PFSK-1 (cell line): ENCODE data around the gene FOXF1.

Experiments
- FOXP2 ChIP-seq: optimal IDR thresholded peaks from 2 replicates; pipeline ENCODE3; 2011; ENCODE audit warnings: borderline replicate concordance, control low read depth, inconsistent platforms; ENCODE audit not compliant: insufficient read depth; ENCODE audit errors: extremely low read length, extremely low read depth
- POLR2AphosphoS5 ChIP-seq: IDR thresholded peaks from 2 replicates; pipeline ENCODE4 v1.6.1; 2012; ENCODE audit warnings: low read depth, mild to moderate bottlenecking, control low read depth, low read length, moderate library complexity
- SIN3A ChIP-seq: IDR thresholded peaks from 2 replicates; pipeline ENCODE4 v1.6.1; 2012; ENCODE audit warnings: mild to moderate bottlenecking, low read length, moderate library complexity, borderline replicate concordance; ENCODE audit not compliant: insufficient read depth
- TAF1 ChIP-seq: IDR thresholded peaks from 2 replicates; pipeline ENCODE4 v1.6.1; 2012; ENCODE audit warnings: low read length, control low read depth, borderline replicate concordance; ENCODE audit not compliant: insufficient read depth
- TF ChIP-seq, protein P1 (sequence below), 2 experiments: IDR thresholded peaks; 2 replicates each; pipeline versions ENCODE4 v1.6.1 to v1.8.0; 2011 to 2012; ENCODE audit warnings: low read depth in 2 of 2, low read length in 2 of 2, control low read depth in 1 of 2, inconsistent platforms in 1 of 2, mild to moderate bottlenecking in 1 of 2, moderate library complexity in 1 of 2; ENCODE audit not compliant: insufficient read depth in 1 of 2

Gene FOXF1

DNA sequence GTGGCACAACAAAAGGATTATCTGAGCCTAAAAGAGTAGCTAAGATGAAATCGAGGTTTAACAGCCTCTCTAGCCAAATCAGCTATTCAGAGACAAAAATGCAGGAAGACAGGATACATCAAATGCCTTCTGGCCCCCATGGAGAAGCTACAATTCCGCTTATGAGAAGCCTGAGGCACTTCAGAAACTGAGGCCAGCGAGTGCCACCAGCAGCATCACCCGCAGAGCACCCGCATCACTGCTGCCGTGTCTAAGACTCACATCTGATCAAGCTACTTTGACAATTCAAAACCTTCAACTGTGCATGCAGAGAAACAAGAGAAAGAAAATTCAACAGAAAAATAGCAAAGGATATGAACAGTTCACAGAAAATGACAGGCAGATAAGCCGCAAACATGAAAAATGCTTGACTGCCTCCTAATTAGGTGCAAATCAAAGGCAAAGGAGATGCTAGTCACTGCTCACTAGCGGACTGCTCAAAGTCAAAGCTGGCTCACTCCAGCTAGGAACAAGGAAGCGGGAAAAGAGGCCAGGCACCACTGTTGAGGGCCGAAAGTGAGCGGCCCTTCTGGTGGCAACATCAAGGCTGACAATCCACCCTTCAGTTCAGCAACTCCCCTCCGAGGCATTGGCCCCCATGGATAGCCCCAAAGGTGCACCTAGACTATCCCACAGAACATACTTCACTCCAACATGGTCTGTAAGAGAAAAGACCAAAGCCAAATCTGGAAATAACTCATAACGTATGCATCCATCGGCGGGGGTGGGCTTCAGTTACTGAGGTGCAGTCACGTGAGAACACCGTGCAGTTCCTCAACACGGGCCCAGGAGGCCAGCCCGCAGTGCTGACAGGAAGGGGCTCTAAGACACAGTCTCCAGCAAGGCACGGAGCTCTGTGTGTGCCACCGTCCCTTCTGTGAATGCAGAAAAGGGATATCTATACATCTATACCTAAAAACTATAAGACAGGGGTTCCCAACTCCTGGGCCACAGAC is 32.7 kb downstream of the FOXF1 start:
- no peak for TF ChIP-seq POLR2AphosphoS5
- no peak for TF ChIP-seq TAF1
- no peak for TF ChIP-seq SIN3A
- TF ChIP-seq FOXP2: no peak
- TF ChIP-seq, protein P1, sequence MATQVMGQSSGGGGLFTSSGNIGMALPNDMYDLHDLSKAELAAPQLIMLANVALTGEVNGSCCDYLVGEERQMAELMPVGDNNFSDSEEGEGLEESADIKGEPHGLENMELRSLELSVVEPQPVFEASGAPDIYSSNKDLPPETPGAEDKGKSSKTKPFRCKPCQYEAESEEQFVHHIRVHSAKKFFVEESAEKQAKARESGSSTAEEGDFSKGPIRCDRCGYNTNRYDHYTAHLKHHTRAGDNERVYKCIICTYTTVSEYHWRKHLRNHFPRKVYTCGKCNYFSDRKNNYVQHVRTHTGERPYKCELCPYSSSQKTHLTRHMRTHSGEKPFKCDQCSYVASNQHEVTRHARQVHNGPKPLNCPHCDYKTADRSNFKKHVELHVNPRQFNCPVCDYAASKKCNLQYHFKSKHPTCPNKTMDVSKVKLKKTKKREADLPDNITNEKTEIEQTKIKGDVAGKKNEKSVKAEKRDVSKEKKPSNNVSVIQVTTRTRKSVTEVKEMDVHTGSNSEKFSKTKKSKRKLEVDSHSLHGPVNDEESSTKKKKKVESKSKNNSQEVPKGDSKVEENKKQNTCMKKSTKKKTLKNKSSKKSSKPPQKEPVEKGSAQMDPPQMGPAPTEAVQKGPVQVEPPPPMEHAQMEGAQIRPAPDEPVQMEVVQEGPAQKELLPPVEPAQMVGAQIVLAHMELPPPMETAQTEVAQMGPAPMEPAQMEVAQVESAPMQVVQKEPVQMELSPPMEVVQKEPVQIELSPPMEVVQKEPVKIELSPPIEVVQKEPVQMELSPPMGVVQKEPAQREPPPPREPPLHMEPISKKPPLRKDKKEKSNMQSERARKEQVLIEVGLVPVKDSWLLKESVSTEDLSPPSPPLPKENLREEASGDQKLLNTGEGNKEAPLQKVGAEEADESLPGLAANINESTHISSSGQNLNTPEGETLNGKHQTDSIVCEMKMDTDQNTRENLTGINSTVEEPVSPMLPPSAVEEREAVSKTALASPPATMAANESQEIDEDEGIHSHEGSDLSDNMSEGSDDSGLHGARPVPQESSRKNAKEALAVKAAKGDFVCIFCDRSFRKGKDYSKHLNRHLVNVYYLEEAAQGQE (IDR thresholded peaks at IDR 0.05; ENCODE audit: insufficient read depth in 1 of 2, low read depth in 2 of 2, low read length in 2 of 2): no peak

DNA sequence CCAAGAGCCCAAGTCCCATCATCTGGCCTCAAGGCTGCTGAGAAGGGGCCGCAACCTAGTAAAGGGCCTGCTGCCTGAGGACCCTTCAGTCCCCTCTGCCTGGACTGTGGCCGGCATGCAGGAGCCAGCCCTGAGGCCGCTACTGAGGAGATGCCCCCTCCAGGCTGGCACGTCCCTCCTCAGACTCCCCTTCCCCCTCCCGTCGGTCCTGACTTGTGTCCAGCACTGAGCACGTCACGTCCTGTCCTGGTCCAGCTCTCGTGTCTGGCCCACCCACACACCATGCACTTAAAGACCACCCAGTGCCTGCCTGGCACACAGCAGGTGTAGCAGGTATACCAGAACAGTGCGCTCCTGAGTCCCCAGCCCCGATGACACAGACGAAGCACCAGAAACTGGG is 35.2 kb downstream of the FOXF1 start:
- TF ChIP-seq FOXP2: no peak
- TF ChIP-seq POLR2AphosphoS5: no peak
- TF ChIP-seq, protein P1 (IDR thresholded peaks at IDR 0.05; ENCODE audit: insufficient read depth in 1 of 2, low read depth in 2 of 2, low read length in 2 of 2): no peak

DNA sequence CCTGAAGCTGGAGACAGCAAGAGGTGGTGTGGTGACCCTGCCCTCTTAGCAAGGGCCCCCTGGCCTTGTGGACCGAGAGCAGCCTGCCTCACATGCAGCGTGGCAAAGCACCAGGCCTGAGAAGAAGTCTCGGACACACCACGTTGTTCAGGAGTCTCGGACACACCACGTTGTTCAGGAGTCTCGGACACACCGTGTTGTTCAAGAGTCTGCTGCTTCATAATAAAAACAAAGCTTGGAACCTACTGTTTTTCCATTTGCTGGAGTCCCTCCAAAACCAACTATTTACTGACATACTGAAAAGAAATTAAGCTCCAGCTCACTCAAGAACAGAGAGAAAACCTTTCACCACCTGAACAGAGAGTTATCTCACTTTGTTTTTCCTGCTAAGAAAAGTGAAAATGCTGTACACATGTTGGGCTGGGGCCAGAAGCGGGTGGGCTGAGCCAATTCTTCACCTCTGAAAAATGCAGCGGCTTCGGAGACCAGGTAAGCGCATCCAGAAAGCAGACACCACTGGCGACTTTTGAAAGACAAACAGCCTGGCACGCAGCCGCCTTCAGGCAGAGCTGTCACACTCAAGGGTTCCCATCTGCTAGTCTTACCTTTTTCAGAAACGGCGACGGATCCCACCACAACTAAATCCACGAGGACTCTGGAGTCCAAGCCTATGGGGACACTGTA is 35.8 kb downstream of the FOXF1 start:
- TF ChIP-seq SIN3A (no peak), FOXP2 (no peak), POLR2AphosphoS5 (no peak), TAF1 (no peak)
- TF ChIP-seq, protein P1 (IDR thresholded peaks at IDR 0.05; ENCODE audit: insufficient read depth in 1 of 2, low read depth in 2 of 2, low read length in 2 of 2): no peak

DNA sequence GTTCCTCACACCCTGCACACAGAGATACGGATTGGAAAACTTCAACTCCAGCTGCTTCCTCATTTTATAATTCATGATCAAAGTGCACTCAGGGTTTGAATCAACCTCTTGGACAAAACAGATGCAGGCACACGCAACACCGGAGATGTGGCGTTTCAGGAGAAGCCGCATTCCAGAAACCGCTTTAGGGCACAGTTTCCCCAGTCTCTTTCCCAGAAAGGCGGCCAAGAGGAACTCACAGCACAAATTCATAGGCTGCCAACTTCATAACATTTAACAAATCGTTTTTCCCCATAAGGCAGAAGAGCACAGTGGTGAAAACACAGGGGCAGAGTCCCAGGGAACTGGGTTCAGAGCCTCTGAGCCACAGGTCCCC is 36.3 kb downstream of the FOXF1 start:
- TF ChIP-seq, protein P1 (IDR thresholded peaks at IDR 0.05; ENCODE audit: insufficient read depth in 1 of 2, low read depth in 2 of 2, low read length in 2 of 2): no peak
- TF ChIP-seq TAF1: no peak
- no peak for TF ChIP-seq SIN3A
- no peak for TF ChIP-seq FOXP2
- no peak for TF ChIP-seq POLR2AphosphoS5
